HG03558 (cell line): ENCODE results near the gene POM121C.
"Not testable (repeated sequence)": the region's sequence is repeated elsewhere in the genome, so short reads cannot be mapped to it uniquely, and the experiment has no call there.

Source experiments
- ATAC-seq: cut with Tn5 transposase; IDR thresholded peaks from one replicate; pipeline ENCODE4 v1.9.1; 2021; ENCODE audit warnings: moderate number of reproducible peaks; ENCODE audit not compliant: unreplicated experiment; ENCODE audit errors: extremely low read depth

POM121C gene

GRCh38 chr7:75442101-75442464 is 44.0 kb downstream of the POM121C start:
- not testable (repeated sequence) for ATAC-seq

- ATAC-seq, result not testable (repeated sequence)
Measured at GRCh38 chr7:75439000-75439399, 47.1 kb downstream of the POM121C start.

GRCh38 chr7:75423481-75423880 is 62.6 kb downstream of the POM121C start:
- ATAC-seq, result not testable (repeated sequence)

GRCh38 chr7:75421798-75422710 is 64.0 kb downstream of the POM121C start:
- not testable (repeated sequence) for ATAC-seq

- ATAC-seq, result not testable (repeated sequence)
Measured at GRCh38 chr7:75420152-75420551, 65.9 kb downstream of the POM121C start.

- not testable (repeated sequence) for ATAC-seq
Measured at GRCh38 chr7:75419693-75420092, 66.4 kb downstream of the POM121C start.

- ATAC-seq, result not testable (repeated sequence)
Measured at GRCh38 chr7:75419210-75419609, 66.9 kb downstream of the POM121C start.

- not testable (repeated sequence) for ATAC-seq
Measured at GRCh38 chr7:75418292-75418858, 67.7 kb downstream of the POM121C start.

GRCh38 chr7:75416787-75417186 is 69.3 kb downstream of the POM121C start:
- not testable (repeated sequence) for ATAC-seq

- not testable (repeated sequence) for ATAC-seq
Measured at GRCh38 chr7:75415829-75416373, 70.2 kb downstream of the POM121C start.

- ATAC-seq, result not testable (repeated sequence)
Measured at GRCh38 chr7:75415428-75415817, 70.7 kb downstream of the POM121C start.

- ATAC-seq, result not testable (repeated sequence)
Measured at GRCh38 chr7:75414708-75415427, 71.2 kb downstream of the POM121C start.

- not testable (repeated sequence) for ATAC-seq
Measured at GRCh38 chr7:75414204-75414603, 71.9 kb downstream of the POM121C start.

- not testable (repeated sequence) for ATAC-seq
Measured at GRCh38 chr7:75410823-75411173, 75.3 kb downstream of the POM121C start.

GRCh38 chr7:75409880-75410822 is 75.9 kb downstream of the POM121C start:
- peak; percentile 76 for ATAC-seq

- ATAC-seq, result not testable (repeated sequence)
Measured at GRCh38 chr7:75404663-75405062, 81.4 kb downstream of the POM121C start.

GRCh38 chr7:75403455-75404443 is 82.3 kb downstream of the POM121C start:
- ATAC-seq, result not testable (repeated sequence)

GRCh38 chr7:75400575-75400974 is 85.5 kb downstream of the POM121C start:
- not testable (repeated sequence) for ATAC-seq
